Naive thymus-derived CD8-positive, alpha-beta T cell (primary cell): ENCODE measurements around the gene PRR13. TPM values are rescaled to one million over a fixed set of nuclear protein-coding genes. Genes with fewer than 3 reads are reported as not detected.
A peak's percentile ranks its signal among the peaks of the same experiment; 100 is the strongest.

Experiments used
- ATAC-seq, 2 donors: fragments of 150-1000 bp; cut with Tn5 transposase in 1 of 2; sonication (Bioruptor Pico), chemical (Tn5 transposase) in 1 of 2; 1 replicate in 1 of 2; 2 replicates in 1 of 2; pipeline ENCODE4 v1.10.0; 2021; ENCODE audit warnings: mild to moderate bottlenecking in 2 of 2, moderate library complexity in 2 of 2
- POLR2A ChIA-PET: fragments of 350-600 bp; sonication (Branson Sonifier 250); formaldehyde crosslinking; loops from one replicate; lab custom pipeline; 2021; ENCODE audit warnings: antibody characterized with exemption; lab: Charles Lee
- DNase-seq, 10 donors: peaks; one replicate each; pipeline versions ENCODE4 v3.0.0 to v3.0.0-alpha.2; 2020 to 2022
- H3K27ac Mint-ChIP-seq, 10 donors: one replicate each; pipeline ENCODE4 v1.8.0; 2020 to 2022; ENCODE audit warnings: mild to moderate bottlenecking in 10 of 10, mixed read lengths in 10 of 10, moderate library complexity in 4 of 10, inconsistent platforms in 1 of 10
- H3K27me3 Mint-ChIP-seq, 5 donors: one replicate each; pipeline ENCODE4 v1.8.0; 2021 to 2022; ENCODE audit warnings: mixed read lengths in 5 of 5
- H3K36me3 Mint-ChIP-seq, 3 donors: one replicate each; pipeline ENCODE4 v1.8.0; 2020 to 2022; ENCODE audit warnings: mixed read lengths in 3 of 3, mild to moderate bottlenecking in 2 of 3, inconsistent platforms in 1 of 3
- H3K4me1 Mint-ChIP-seq, 4 donors: one replicate each; pipeline ENCODE4 v1.8.0; 2021 to 2022; ENCODE audit warnings: mixed read lengths in 4 of 4
- H3K4me3 Mint-ChIP-seq, 10 donors: one replicate each; pipeline ENCODE4 v1.8.0; 2020 to 2022; ENCODE audit warnings: mild to moderate bottlenecking in 10 of 10, mixed read lengths in 10 of 10, moderate library complexity in 6 of 10, inconsistent platforms in 1 of 10
- H3K9me3 Mint-ChIP-seq, 9 donors: one replicate each; pipeline ENCODE4 v1.8.0; 2020 to 2022; ENCODE audit warnings: mixed read lengths in 9 of 9, mild to moderate bottlenecking in 3 of 9, inconsistent platforms in 1 of 9, moderate library complexity in 1 of 9
- polyA plus RNA-seq, 3 donors: library from polyadenylated mRNA; unstranded; fragments of 300-500 nt; fragmentation: Illumina TruSeq; gene quantifications; one replicate each; pipeline ENCODE4 v1.2.3, GENCODE V29; 2021
- total RNA-seq, 8 experiments: library from RNA in 2 of 8; stranded (reverse) in 2 of 8; gene quantifications; one replicate each; pipeline ENCODE4 v1.2.3 and lab custom pipeline; 2021 to 2026

The PRR13 gene
- total and polyA plus RNA-seq, 5 experiments from 2014 or later = 215 to 535 (median 513) TPM

DNA sequence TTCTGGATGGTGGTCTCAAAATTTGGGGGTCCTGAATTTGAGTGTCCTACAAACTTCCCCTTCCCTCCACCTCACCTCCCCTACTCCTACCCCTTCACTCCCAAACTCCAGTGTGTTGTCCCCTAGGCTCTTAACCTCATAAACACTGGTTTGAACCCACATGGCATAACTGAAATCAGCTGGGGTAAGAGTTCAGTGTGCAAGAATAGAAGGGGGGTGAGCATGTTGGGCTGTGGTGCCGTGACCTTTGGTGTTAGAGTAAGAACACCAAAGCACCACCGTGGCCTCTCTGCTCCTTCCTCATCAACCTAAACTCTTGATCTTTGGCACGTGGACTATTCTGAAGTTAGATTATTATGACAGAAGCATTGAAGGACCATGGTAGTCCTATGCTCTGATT lies 21.4 kb downstream of the PRR13 start:
- H3K36me3 Mint-ChIP-seq = peaks cover 15 to 98% (median 38%) of the 10 kb centered on the region in 3 donors
- peak overlapping the region in 2 of 10 donors; percentile 15 to 68 for H3K27ac Mint-ChIP-seq
- POLR2A ChIA-PET = no interaction called here
- H3K4me1 Mint-ChIP-seq = peaks cover 24 to 62% (median 44%) of the 10 kb centered on the region in 4 donors
- H3K27me3 Mint-ChIP-seq = no peaks in the 10 kb centered on the region
- DNase-seq (no peak), ATAC-seq (no peak)
- H3K4me3 Mint-ChIP-seq = no peak overlapping the region
- no peaks in the 10 kb centered on the region for H3K9me3 Mint-ChIP-seq

- no peaks in the 10 kb centered on the region for H3K9me3 Mint-ChIP-seq
- no peak overlapping the region for H3K4me3 Mint-ChIP-seq
- peaks cover 15 to 98% (median 36%) of the 10 kb centered on the region in 3 donors for H3K36me3 Mint-ChIP-seq
- peaks cover 24 to 59% (median 43%) of the 10 kb centered on the region in 4 donors for H3K4me1 Mint-ChIP-seq
- H3K27me3 Mint-ChIP-seq = no peaks in the 10 kb centered on the region
- ATAC-seq (no peak), DNase-seq (no peak)
- POLR2A ChIA-PET = interaction anchor here (1.1 to 1.9 kb wide), 3 partner anchors 9 to 18 kb away, joined by 3 to 6 read pairs (median 4); no protein-coding TSS in a partner anchor
- H3K27ac Mint-ChIP-seq = peak overlapping the region in 3 of 10 donors; percentile 35 to 74 (median 56)
Measured at GRCh38 chr12:53463802-53464560, 22.4 kb downstream of the PRR13 start.

- Mint-ChIP-seq H3K27ac (peak overlapping the region in 4 of 10 donors; percentile 27 to 74 (median 60)), H3K27me3 (no peaks in the 10 kb centered on the region), H3K4me3 (peak overlapping the region in 1 of 10 donors; percentile 72), H3K36me3 (peaks cover 15 to 100% (median 34%) of the 10 kb centered on the region in 3 donors), H3K4me1 (peaks cover 21 to 56% (median 39%) of the 10 kb centered on the region in 4 donors), H3K9me3 (no peaks in the 10 kb centered on the region)
- POLR2A ChIA-PET = interaction anchor here (0.7 to 1.9 kb wide), 4 partner anchors 10 to 70 kb away, joined by 3 to 6 read pairs (median 4); no protein-coding TSS in a partner anchor
- ATAC-seq (no peak), DNase-seq (no peak)
Measured at GRCh38 chr12:53464685-53465418, 23.3 kb downstream of the PRR13 start.

DNA sequence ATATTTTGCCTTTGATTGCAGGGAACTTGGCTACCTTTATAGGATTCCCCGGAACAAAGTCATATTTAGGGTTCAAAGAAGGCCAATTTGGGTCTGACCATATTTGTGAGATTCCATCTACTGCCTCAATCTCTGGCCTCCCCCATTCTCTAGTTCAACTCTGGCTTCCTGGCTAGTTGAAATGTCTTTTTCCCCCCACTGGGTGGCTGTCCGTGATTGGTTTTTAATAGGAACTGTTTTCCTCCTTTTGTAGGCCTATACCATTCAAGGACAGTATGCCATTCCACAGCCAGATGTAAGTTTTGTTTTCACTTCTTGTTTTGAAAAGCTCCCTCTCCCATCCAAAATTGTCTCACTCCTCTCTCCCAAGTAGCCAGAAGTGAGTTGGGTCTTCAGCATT lies 24.1 kb downstream of the PRR13 start:
- DNase-seq = no peak
- ATAC-seq = no peak
- peaks cover 9 to 100% (median 31%) of the 10 kb centered on the region in 3 donors for H3K36me3 Mint-ChIP-seq
- H3K4me3 Mint-ChIP-seq = no peak overlapping the region
- POLR2A ChIA-PET = interaction anchor here (0.8 to 1.9 kb wide), 2 partner anchors 9 to 35 kb away, joined by 3 to 6 read pairs; no protein-coding TSS in a partner anchor
- no peaks in the 10 kb centered on the region for H3K27me3 Mint-ChIP-seq
- H3K27ac Mint-ChIP-seq = peak overlapping the region in 5 of 10 donors; percentile 16 to 81 (median 58)
- peaks cover 17 to 52% (median 34%) of the 10 kb centered on the region in 4 donors for H3K4me1 Mint-ChIP-seq
- H3K9me3 Mint-ChIP-seq = no peaks in the 10 kb centered on the region

DNA sequence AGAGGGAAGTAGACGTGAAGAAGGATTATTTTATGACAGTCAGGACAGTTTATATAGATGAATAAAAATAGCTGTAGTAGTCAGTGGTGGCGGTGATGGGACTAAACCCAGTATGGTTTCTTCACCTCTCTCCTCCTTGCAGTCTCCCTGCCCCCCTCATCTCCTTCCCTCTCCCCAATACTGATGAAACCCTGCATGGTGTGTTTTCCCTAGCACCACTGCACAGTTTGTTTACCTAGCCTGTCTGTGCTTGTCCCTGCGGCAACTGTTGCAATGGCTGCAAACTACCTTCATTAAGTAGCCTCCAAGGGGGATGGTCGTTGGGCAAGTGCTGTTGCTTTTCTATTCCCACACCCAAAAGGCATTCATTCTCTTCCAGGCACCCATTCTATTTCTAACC lies 25.1 kb downstream of the PRR13 start:
- H3K4me1 Mint-ChIP-seq = peaks cover 15 to 54% (median 31%) of the 10 kb centered on the region in 4 donors
- H3K27me3 Mint-ChIP-seq = no peaks in the 10 kb centered on the region
- peak overlapping the region in 6 of 10 donors; percentile 8 to 68 (median 34) for H3K27ac Mint-ChIP-seq
- H3K9me3 Mint-ChIP-seq = no peaks in the 10 kb centered on the region
- DNase-seq (no peak), ATAC-seq (no peak)
- peaks cover 5 to 99% (median 29%) of the 10 kb centered on the region in 3 donors for H3K36me3 Mint-ChIP-seq
- POLR2A ChIA-PET = no interaction called here
- no peak overlapping the region for H3K4me3 Mint-ChIP-seq

DNA sequence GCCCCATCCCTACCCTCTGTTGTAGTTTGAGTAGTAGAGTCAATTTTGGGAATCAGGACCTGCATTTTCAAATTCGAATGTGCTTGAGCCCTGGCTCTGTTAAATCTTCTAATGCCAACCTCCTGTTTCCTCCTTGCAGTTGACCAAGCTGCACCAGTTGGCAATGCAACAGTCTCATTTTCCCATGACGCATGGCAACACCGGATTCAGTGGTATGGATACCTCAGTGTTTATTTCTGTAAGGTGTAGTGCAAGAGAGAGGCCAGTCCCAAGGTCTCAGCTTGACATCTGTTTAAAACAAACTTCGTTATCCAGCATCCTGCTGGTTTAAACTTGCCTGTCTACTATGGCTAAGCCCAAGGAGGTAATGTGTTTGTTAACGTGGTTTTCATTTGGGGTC lies 25.5 kb downstream of the PRR13 start:
- peak overlapping the region in 3 of 10 donors; percentile 8 to 68 (median 51) for H3K27ac Mint-ChIP-seq
- H3K36me3 Mint-ChIP-seq = peaks cover 5 to 99% (median 32%) of the 10 kb centered on the region in 3 donors
- H3K27me3 Mint-ChIP-seq = no peaks in the 10 kb centered on the region
- DNase-seq (no peak), ATAC-seq (no peak)
- peaks cover 18 to 58% (median 35%) of the 10 kb centered on the region in 4 donors for H3K4me1 Mint-ChIP-seq
- POLR2A ChIA-PET = no interaction called here
- H3K9me3 Mint-ChIP-seq = no peaks in the 10 kb centered on the region
- no peak overlapping the region for H3K4me3 Mint-ChIP-seq

DNA sequence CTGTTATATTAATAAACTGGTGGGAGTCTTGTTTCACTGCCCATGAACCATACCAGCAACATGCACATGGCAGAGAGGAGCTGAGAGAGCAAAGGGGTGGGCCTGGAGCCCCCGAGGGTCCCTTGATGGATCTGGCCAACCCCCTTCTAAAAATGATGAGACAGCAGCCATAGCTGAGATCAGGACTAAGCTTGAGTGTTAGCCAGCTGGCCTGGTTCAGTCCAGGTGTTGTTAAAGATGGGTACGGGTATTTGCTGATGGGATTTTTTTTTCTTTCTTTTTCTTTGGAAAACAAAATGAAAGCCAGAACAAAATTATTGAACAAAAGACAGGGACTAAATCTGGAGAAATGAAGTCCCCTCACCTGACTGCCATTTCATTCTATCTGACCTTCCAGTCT lies 26.3 kb downstream of the PRR13 start:
- Mint-ChIP-seq H3K36me3 (peaks cover 0 to 99% (median 26%) of the 10 kb centered on the region in 3 donors), H3K4me1 (peaks cover 16 to 57% (median 41%) of the 10 kb centered on the region in 4 donors), H3K4me3 (no peak overlapping the region), H3K27me3 (no peaks in the 10 kb centered on the region), H3K27ac (peak overlapping the region in 5 of 10 donors; percentile 8 to 38 (median 22)), H3K9me3 (no peaks in the 10 kb centered on the region)
- DNase-seq (no peak), ATAC-seq (no peak)
- POLR2A ChIA-PET = no interaction called here

DNA sequence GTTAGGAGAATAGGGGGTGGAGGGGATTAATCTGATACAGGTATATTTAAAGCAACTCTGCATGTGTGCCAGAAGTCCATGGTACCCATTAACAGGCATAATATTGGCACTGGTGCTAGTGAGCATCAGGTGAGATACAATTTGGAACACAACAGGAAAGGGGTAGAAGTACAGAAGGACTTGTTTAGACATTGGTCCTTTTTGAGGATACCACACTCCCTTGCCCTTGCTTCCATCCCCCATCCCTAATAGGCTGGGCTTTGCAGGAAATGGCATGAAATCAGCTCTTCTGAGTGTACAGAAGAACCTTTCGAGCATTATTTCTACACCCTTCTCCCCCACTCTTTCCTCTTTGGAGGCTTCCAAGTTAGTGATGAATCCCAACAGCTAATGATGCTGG lies 26.7 kb downstream of the PRR13 start:
- H3K4me1 Mint-ChIP-seq = peaks cover 16 to 56% (median 39%) of the 10 kb centered on the region in 4 donors
- H3K9me3 Mint-ChIP-seq = no peaks in the 10 kb centered on the region
- no peak for ATAC-seq
- POLR2A ChIA-PET = interaction anchor here (0.7 kb wide), 1 partner anchor 15 kb away, joined by 7 read pairs; no protein-coding TSS in a partner anchor
- peaks cover 0 to 99% (median 24%) of the 10 kb centered on the region in 3 donors for H3K36me3 Mint-ChIP-seq
- DNase-seq = no peak
- no peaks in the 10 kb centered on the region for H3K27me3 Mint-ChIP-seq
- H3K27ac Mint-ChIP-seq = peak overlapping the region in 5 of 10 donors; percentile 4 to 70 (median 19)
- H3K4me3 Mint-ChIP-seq = no peak overlapping the region

DNA sequence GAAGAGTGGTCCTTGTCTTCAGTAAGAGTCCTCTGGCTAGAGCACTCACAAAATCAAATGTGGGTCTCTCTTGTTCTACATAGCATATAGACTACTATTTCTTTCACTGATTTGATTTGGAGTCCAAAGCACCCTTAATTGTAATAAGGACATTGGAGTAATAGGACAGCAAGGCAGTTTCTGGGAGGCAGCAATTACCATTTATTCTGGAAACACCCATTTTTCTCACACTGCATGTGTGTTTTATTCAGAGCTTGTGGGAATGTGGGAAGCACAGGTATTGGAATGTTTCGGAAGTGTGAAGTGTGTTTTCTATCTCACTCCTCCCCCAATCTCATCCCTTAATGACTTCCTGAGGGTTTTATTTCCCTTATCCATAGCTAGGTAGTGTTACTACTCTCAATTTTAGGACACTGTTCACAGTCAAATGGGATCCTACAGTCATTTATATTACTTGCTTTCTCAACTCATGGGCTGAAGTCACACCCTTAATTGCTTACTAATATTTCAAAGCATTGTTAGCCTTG lies 30.6 kb downstream of the PRR13 start:
- Mint-ChIP-seq H3K36me3 (peaks cover 0 to 99% (median 22%) of the 10 kb centered on the region in 3 donors), H3K27ac (peak overlapping the region in 4 of 10 donors; percentile 16 to 69 (median 38)), H3K9me3 (no peaks in the 10 kb centered on the region), H3K4me3 (peak overlapping the region in 1 of 10 donors; percentile 51), H3K4me1 (peaks cover 31 to 58% (median 47%) of the 10 kb centered on the region in 4 donors), H3K27me3 (no peaks in the 10 kb centered on the region)
- DNase-seq (no peak), ATAC-seq (no peak)
- POLR2A ChIA-PET = interaction anchor here (0.9 kb wide), 1 partner anchor 20 kb away, joined by 3 read pairs; no protein-coding TSS in a partner anchor

DNA sequence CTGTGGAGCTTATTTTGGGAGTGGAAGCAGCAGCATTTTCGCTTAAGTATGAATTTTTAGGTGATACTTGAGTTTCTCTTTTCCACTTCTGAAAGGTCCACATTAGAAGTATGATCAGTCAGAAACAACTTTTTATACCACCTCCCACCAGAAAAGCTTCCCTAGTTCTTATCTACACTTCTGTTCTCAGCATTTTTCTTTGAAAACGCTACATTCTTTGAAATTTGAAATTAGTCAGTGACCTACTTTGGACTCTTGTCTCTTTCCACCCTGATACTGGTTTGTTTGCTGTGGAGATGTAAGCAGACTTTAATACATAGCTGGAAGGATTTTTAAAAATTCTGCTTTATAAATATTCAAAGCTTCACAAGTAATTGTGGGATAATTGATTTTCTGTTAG lies 32.5 kb downstream of the PRR13 start:
- H3K36me3 Mint-ChIP-seq = peaks cover 0 to 99% (median 19%) of the 10 kb centered on the region in 3 donors

DNA sequence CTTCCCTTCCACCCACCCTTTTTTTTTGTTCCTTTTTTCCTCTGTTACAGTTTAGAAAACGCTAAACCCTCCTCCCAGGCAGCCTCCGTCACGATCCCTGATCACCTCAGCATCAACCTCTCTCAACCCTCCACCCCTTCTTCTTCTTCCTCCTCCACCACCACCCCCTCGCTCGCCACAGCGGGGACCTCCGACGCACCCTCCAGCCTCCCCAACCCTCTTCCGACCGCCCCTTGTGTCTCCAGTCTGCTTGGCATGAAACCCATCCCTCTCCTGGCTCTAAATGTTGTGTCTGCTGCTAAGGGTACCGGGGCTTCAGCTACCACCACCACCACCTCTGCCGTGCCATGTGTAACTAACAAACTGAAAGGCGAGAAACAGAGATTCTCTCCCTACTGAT lies 33.3 kb downstream of the PRR13 start:
- POLR2A ChIA-PET = interaction anchor here (0.6 to 3.9 kb wide), 7 partner anchors 10 to 73 kb away, joined by 3 to 14 read pairs (median 5); partner anchors contain the start of genes MAP3K12 and TARBP2
- Mint-ChIP-seq H3K27me3 (no peaks in the 10 kb centered on the region), H3K4me1 (peaks cover 31 to 61% (median 47%) of the 10 kb centered on the region in 4 donors), H3K36me3 (peaks cover 0 to 99% (median 19%) of the 10 kb centered on the region in 3 donors), H3K27ac (peak overlapping the region; percentile 77 to 94 (median 88)), H3K4me3 (peak overlapping the region in 9 of 10 donors; percentile 22 to 77 (median 53)), H3K9me3 (no peaks in the 10 kb centered on the region)
- ATAC-seq (peak; percentile 38 to 74), DNase-seq (peak in 1 of 10 donors; percentile 18)

More for the DNA sequence above, 32.5 kb downstream of the PRR13 start:
- peak overlapping the region in 5 of 10 donors; percentile 7 to 51 (median 31) for H3K4me3 Mint-ChIP-seq
- H3K9me3 Mint-ChIP-seq = no peaks in the 10 kb centered on the region
- peaks cover 31 to 59% (median 47%) of the 10 kb centered on the region in 4 donors for H3K4me1 Mint-ChIP-seq
- POLR2A ChIA-PET = interaction anchor here (0.5 to 1.6 kb wide), 7 partner anchors 8 to 52 kb away, joined by 3 to 6 read pairs (median 4); partner anchors contain the start of gene MAP3K12
- no peaks in the 10 kb centered on the region for H3K27me3 Mint-ChIP-seq
- H3K27ac Mint-ChIP-seq = peak overlapping the region; percentile 44 to 94 (median 84)
- ATAC-seq = no peak
- DNase-seq = no peak
